H1 (cell line): ENCODE measurements around the gene MRGPRE. TPM values are rescaled to one million over a fixed set of nuclear protein-coding genes. Genes with fewer than 3 reads are reported as not detected.

ENCODE experiments used
- CTCF ChIA-PET: fragments of 300-600 bp; sonication (Branson Sonifier 250); formaldehyde crosslinking; loops from one replicate; lab custom pipeline; 2021; ENCODE audit not compliant: partially characterized antibody; lab: Charles Lee
- POLR2A ChIA-PET: fragments of 300-600 bp; sonication (Branson Sonifier 250); formaldehyde crosslinking; loops from one replicate; lab custom pipeline; 2021; ENCODE audit warnings: inconsistent platforms; ENCODE audit not compliant: partially characterized antibody; lab: Charles Lee
- DNase-seq, 2 experiments: peaks; one replicate each; pipeline versions ENCODE4 v3.0.0 to v3.0.0-alpha.2; 2010 to 2022; ENCODE audit warnings: low spot score in 2 of 2, low read depth in 1 of 2, mixed read lengths in 1 of 2
- FAIRE-seq: peaks from 2 replicates; lab custom pipeline; 2011; peaks lifted over from hg19 to GRCh38; lab: Jason Lieb, UNC
- H2AFZ ChIP-seq: 2 replicates; pipeline ENCODE4 v1.8.1; 2012; ENCODE audit warnings: low read length, inconsistent platforms
- H2AK5ac ChIP-seq: 2 replicates; pipeline ENCODE4 v1.6.1; 2013; ENCODE audit warnings: low read depth, low read length
- H2BK120ac ChIP-seq: replicated peaks from 2 replicates; pipeline ENCODE3; 2013; ENCODE audit warnings: low read depth, low read length, inconsistent platforms
- H2BK12ac ChIP-seq: 2 replicates; pipeline ENCODE4 v1.6.1; 2013; ENCODE audit warnings: low read depth, low read length
- H2BK15ac ChIP-seq: 2 replicates; pipeline ENCODE4 v1.6.1; 2013; ENCODE audit warnings: low read length
- H2BK20ac ChIP-seq: 2 replicates; pipeline ENCODE4 v1.6.1; 2013; ENCODE audit warnings: low read length
- H2BK5ac ChIP-seq: 2 replicates; pipeline ENCODE4 v1.6.1; 2013; ENCODE audit warnings: low read depth, low read length
- H3K14ac ChIP-seq: 2 replicates; pipeline ENCODE4 v1.6.1; 2013; ENCODE audit warnings: inconsistent platforms; ENCODE audit not compliant: insufficient read length
- H3K18ac ChIP-seq: 2 replicates; pipeline ENCODE4 v1.6.1; 2013; ENCODE audit warnings: low read length; ENCODE audit errors: extremely low read depth
- H3K23ac ChIP-seq: 2 replicates; pipeline ENCODE4 v1.6.1; 2013; ENCODE audit warnings: inconsistent platforms; ENCODE audit not compliant: insufficient read length
- H3K23me2 ChIP-seq: 2 replicates; pipeline ENCODE4 v1.6.1; 2013; ENCODE audit warnings: low read depth, low read length
- H3K27ac ChIP-seq: 2 replicates; pipeline ENCODE4 v1.6.1; 2011; ENCODE audit warnings: low read depth, low read length, inconsistent platforms
- H3K27me3 ChIP-seq, 4 experiments: replicated peaks in 1 of 4; 1 replicate in 1 of 4; 2 replicates in 3 of 4; pipeline versions ENCODE4 v1.6.1 to v1.8.1; 2011 to 2013; ENCODE audit warnings: low read length in 3 of 4, mild to moderate bottlenecking in 3 of 4, inconsistent platforms in 2 of 4, mixed read lengths in 2 of 4, moderate library complexity in 1 of 4; ENCODE audit not compliant: control insufficient read depth in 3 of 4, insufficient read depth in 3 of 4; ENCODE audit errors: extremely low read depth in 1 of 4
- H3K36me3 ChIP-seq, 4 experiments: 2 replicates each; pipeline versions ENCODE4 v1.6.1 to v1.8.1; 2011 to 2013; ENCODE audit warnings: mild to moderate bottlenecking in 4 of 4, low read length in 3 of 4, moderate library complexity in 2 of 4, control low read depth in 1 of 4, inconsistent platforms in 1 of 4; ENCODE audit not compliant: insufficient read depth in 4 of 4, control insufficient read depth in 2 of 4
- H3K4ac ChIP-seq: replicated peaks from 2 replicates; pipeline ENCODE3; 2013; ENCODE audit warnings: low read length, low read depth, mixed read lengths, inconsistent platforms; ENCODE audit not compliant: insufficient read length
- H3K4me1 ChIP-seq, 4 experiments: replicated peaks in 1 of 4; 1 replicate in 1 of 4; 2 replicates in 3 of 4; pipeline versions ENCODE4 v1.6.1 to v1.8.1; 2011 to 2013; ENCODE audit warnings: low read length in 3 of 4, inconsistent platforms in 2 of 4, mixed read lengths in 1 of 4; ENCODE audit not compliant: insufficient read depth in 4 of 4, control insufficient read depth in 3 of 4
- H3K4me2 ChIP-seq, 2 experiments: 2 replicates each; pipeline versions ENCODE4 v1.6.1 to v1.8.1; 2011 to 2013; ENCODE audit warnings: low read depth in 2 of 2, low read length in 2 of 2, control low read depth in 1 of 2, inconsistent platforms in 1 of 2, mild to moderate bottlenecking in 1 of 2; ENCODE audit not compliant: insufficient read depth in 1 of 2
- H3K4me3 ChIP-seq, 4 experiments: fragments of 200-600, 300-600 bp in 1 of 4; sonication (generic), shearing (Covaris generic), sonication (Bioruptor Twin) in 1 of 4; 2 replicates each; pipeline versions ENCODE4 v1.5.1 to v1.8.1; 2011 to 2016; ENCODE audit warnings: low read length in 4 of 4, low read depth in 3 of 4, control low read depth in 2 of 4, inconsistent platforms in 2 of 4, mild to moderate bottlenecking in 2 of 4, mixed read lengths in 1 of 4, moderate library complexity in 1 of 4; ENCODE audit not compliant: insufficient read depth in 2 of 4; ENCODE audit errors: extremely low read depth in 1 of 4
- H3K56ac ChIP-seq: replicated peaks from 2 replicates; pipeline ENCODE3; 2013; ENCODE audit warnings: low read depth, mild to moderate bottlenecking, mixed read lengths, low read length, inconsistent platforms; ENCODE audit not compliant: insufficient read length
- H3K79me1 ChIP-seq: 2 replicates; pipeline ENCODE4 v1.6.1; 2013; ENCODE audit warnings: low read depth, low read length, control low read depth
- H3K79me2 ChIP-seq, 2 experiments: 2 replicates each; pipeline versions ENCODE4 v1.6.1 to v1.8.1; 2012 to 2013; ENCODE audit warnings: low read length in 2 of 2, mild to moderate bottlenecking in 2 of 2, inconsistent platforms in 1 of 2; ENCODE audit not compliant: insufficient read depth in 2 of 2, control insufficient read depth in 1 of 2
- H3K9ac ChIP-seq, 4 experiments: replicated peaks in 1 of 4; 1 replicate in 1 of 4; 2 replicates in 3 of 4; pipeline versions ENCODE4 v1.6.1 to v1.8.1; 2011 to 2013; ENCODE audit warnings: low read depth in 3 of 4, low read length in 3 of 4, control low read depth in 2 of 4, mild to moderate bottlenecking in 2 of 4, moderate library complexity in 2 of 4, inconsistent platforms in 1 of 4; ENCODE audit errors: extremely low read depth in 1 of 4
- H3K9me3 ChIP-seq, 2 experiments: 2 replicates each; pipeline versions ENCODE4 v1.6.1 to v1.8.1; 2012 to 2013; ENCODE audit warnings: mild to moderate bottlenecking in 2 of 2, moderate library complexity in 2 of 2, control low read depth in 1 of 2, inconsistent platforms in 1 of 2, low read depth in 1 of 2, low read length in 1 of 2, mixed read lengths in 1 of 2; ENCODE audit not compliant: insufficient read depth in 2 of 2
- H4K20me1 ChIP-seq, 2 experiments: replicated peaks in 1 of 2; 2 replicates each; pipeline versions ENCODE3 to v1.8.1; 2011 to 2013; ENCODE audit warnings: inconsistent platforms in 2 of 2, low read length in 2 of 2, mild to moderate bottlenecking in 1 of 2; ENCODE audit not compliant: insufficient read depth in 2 of 2, control insufficient read depth in 1 of 2
- H4K5ac ChIP-seq: 2 replicates; pipeline ENCODE4 v1.6.1; 2013; ENCODE audit warnings: low read length, low read depth, mixed read lengths, inconsistent platforms; ENCODE audit not compliant: insufficient read length
- H4K8ac ChIP-seq: 2 replicates; pipeline ENCODE4 v1.8.0; 2013; ENCODE audit warnings: mild to moderate bottlenecking, moderate library complexity, low read length, inconsistent platforms; ENCODE audit not compliant: insufficient read depth; ENCODE audit errors: extremely low read depth
- H4K91ac ChIP-seq: replicated peaks from 2 replicates; pipeline ENCODE3; 2013; ENCODE audit warnings: low read length, mixed read lengths, inconsistent platforms; ENCODE audit not compliant: insufficient read length
- JUN ChIP-seq: IDR thresholded peaks from 2 replicates; pipeline ENCODE4 v1.6.1; 2011; ENCODE audit warnings: low read depth, mild to moderate bottlenecking, improper control_type of control experiment, low read length
- NRF1 ChIP-seq: IDR thresholded peaks from 2 replicates; pipeline ENCODE4 v1.6.1; 2011; ENCODE audit warnings: mild to moderate bottlenecking, low read depth, low read length, improper control_type of control experiment
- RAD21 ChIP-seq, 2 experiments: IDR thresholded peaks in 1 of 2; conservative IDR thresholded peaks in 1 of 2; 2 replicates each; pipeline ENCODE4 v1.6.1; 2011; ENCODE audit warnings: low read depth in 2 of 2, low read length in 2 of 2, improper control_type of control experiment in 1 of 2, inconsistent platforms in 1 of 2, mild to moderate bottlenecking in 1 of 2, moderate library complexity in 1 of 2
- RBBP5 ChIP-seq: IDR thresholded peaks from 2 replicates; pipeline ENCODE4 v1.7.1; 2012; ENCODE audit warnings: low read depth, mild to moderate bottlenecking, inconsistent platforms, low read length, moderate library complexity, borderline replicate concordance
- SIRT6 ChIP-seq: IDR thresholded peaks from one replicate; pipeline ENCODE4 v1.7.1; 2012; ENCODE audit warnings: low read length, inconsistent platforms
- SIX5 ChIP-seq: IDR thresholded peaks from 2 replicates; pipeline ENCODE4 v1.6.1; 2011; ENCODE audit warnings: mild to moderate bottlenecking, low read depth, low read length
- TAF1 ChIP-seq: IDR thresholded peaks from 2 replicates; pipeline ENCODE4 v1.6.1; 2011; ENCODE audit warnings: mild to moderate bottlenecking, low read depth, low read length
- WGBS, 2 experiments: shearing (Covaris generic) in 1 of 2; methylation state at CpG; one replicate each; pipeline versions ENCODE4 v1.1.6 to v1.1.7; 2013 to 2015; ENCODE audit warnings: low lambda C conversion rate in 2 of 2, mixed read lengths in 2 of 2, inconsistent platforms in 1 of 2, low coverage in 1 of 2, missing lambda C conversion rate in 1 of 2; ENCODE audit not compliant: insufficient replicate concordance in 2 of 2, insufficient coverage in 1 of 2, insufficient read length in 1 of 2; ENCODE audit errors: extremely low coverage in 1 of 2, missing lambda C conversion rate in 1 of 2; 5-methylcytosine and 5-hydroxymethylcytosine counted together
- polyA plus RNA-seq, 7 experiments: library from polyadenylated mRNA; depleted of rRNA in 3 of 7; stranded (reverse) in 5 of 7; unstranded in 2 of 7; fragments of >200 nt in 5 of 7; fragments of 200-250 nt in 2 of 7; gene quantifications; 1 replicate in 5 of 7; 2 replicates in 1 of 7; 4 replicates in 1 of 7; pipeline versions ENCODE4 v1.2.1 to v1.2.3, GENCODE V29; 2011 to 2013; ENCODE audit warnings: missing spikeins in 2 of 7, mixed read lengths in 2 of 7
- total RNA-seq: library from RNA; stranded (reverse); fragmentation: NEBNext Ultra II Directional; extraction: Animal tissue kit (Norgen Biotek cat#: 25700); gene quantifications from 2 replicates; pipeline ENCODE4 v1.2.1, GENCODE V29; 2021

Gene MRGPRE
- total and polyA plus RNA-seq, 2 of the 8 experiments (the other 6 are each of a cell fraction or from before 2014, with no cell fraction given): not detected

- POLR2A ChIA-PET: interaction anchor here (1.0 kb wide), 1 partner anchor 29 kb away, joined by 3 read pairs; the partner anchor contains the start of gene OSBPL5
- H3K79me2 ChIP-seq: no peaks in the 10 kb centered on the region
Observed at GRCh38 chr11:3194016-3194816, 38.0 kb downstream of the MRGPRE start.

More at GRCh38 chr11:3194016-3194816, 38.0 kb downstream of the MRGPRE start:
- Histone ChIP-seq H3K23me2 (peaks cover 3% of the 10 kb centered on the region), H2BK20ac (no peak overlapping the region), H3K18ac (peak overlapping the region; percentile 32; the same call in 1 of the 2 replicates), H3K27me3 (no peaks in the 10 kb centered on the region), H2BK15ac (no peak overlapping the region), H3K4me1 (peaks cover 0 to 14% (median 9%) of the 10 kb centered on the region in 4 experiments; a peak in 6 of 7 replicates), H3K4me3 (no peak overlapping the region), H2BK120ac (no peak overlapping the region), H2BK12ac (peak overlapping the region; percentile 63; the same call in 1 of the 2 replicates), H3K23ac (no peak overlapping the region), H3K9ac (no peak overlapping the region), H3K36me3 (no peaks in the 10 kb centered on the region), H4K8ac (no peak overlapping the region), H3K56ac (no peak overlapping the region), H3K9me3 (no peaks in the 10 kb centered on the region), H2BK5ac (no peak overlapping the region), H3K4me2 (no peak overlapping the region), H4K91ac (no peak overlapping the region), H3K79me1 (peaks cover 3% of the 10 kb centered on the region; the same call in 1 of the 2 replicates), H4K20me1 (no peaks in the 10 kb centered on the region), H2AFZ (no peak overlapping the region), H3K14ac (no peak overlapping the region), H3K4ac (no peak overlapping the region), H3K27ac (no peak overlapping the region), H4K5ac (no peak overlapping the region), H2AK5ac (no peak overlapping the region; the same call in 1 of the 2 replicates)
- TF ChIP-seq JUN (no peak), SIX5 (no peak), SIRT6 (no peak), TAF1 (no peak), NRF1 (no peak), RAD21 (IDR thresholded peaks at IDR 0.05 in 1 of 2, conservative IDR thresholded peaks at IDR 0.05 in 1 of 2; ENCODE audit: low read depth in 2 of 2, low read length in 2 of 2) (no peak), RBBP5 (no peak)
- FAIRE-seq (no peak), DNase-seq (peak in 1 of 2 experiments; percentile 45)
- WGBS, 2 experiments: 93% methylated on average over 11 of the region's 12 CpGs; no CpG with 5 or more reads in 1 of the 2 experiments
- CTCF ChIA-PET: interaction anchor here (1.0 to 2.9 kb wide), 12 partner anchors 10 to 90 kb away, joined by 3 to 16 read pairs (median 4); partner anchors contain the start of gene OSBPL5
